ENCODE results near the gene CCDC15.

GRCh38 chr11:124954590-124954955 lies 571 bp downstream of the CCDC15 start:
- no peak for TF ChIP-seq POLR2AphosphoS5 (IDR thresholded peaks at IDR 0.05)
- TF ChIP-seq, protein P1, sequence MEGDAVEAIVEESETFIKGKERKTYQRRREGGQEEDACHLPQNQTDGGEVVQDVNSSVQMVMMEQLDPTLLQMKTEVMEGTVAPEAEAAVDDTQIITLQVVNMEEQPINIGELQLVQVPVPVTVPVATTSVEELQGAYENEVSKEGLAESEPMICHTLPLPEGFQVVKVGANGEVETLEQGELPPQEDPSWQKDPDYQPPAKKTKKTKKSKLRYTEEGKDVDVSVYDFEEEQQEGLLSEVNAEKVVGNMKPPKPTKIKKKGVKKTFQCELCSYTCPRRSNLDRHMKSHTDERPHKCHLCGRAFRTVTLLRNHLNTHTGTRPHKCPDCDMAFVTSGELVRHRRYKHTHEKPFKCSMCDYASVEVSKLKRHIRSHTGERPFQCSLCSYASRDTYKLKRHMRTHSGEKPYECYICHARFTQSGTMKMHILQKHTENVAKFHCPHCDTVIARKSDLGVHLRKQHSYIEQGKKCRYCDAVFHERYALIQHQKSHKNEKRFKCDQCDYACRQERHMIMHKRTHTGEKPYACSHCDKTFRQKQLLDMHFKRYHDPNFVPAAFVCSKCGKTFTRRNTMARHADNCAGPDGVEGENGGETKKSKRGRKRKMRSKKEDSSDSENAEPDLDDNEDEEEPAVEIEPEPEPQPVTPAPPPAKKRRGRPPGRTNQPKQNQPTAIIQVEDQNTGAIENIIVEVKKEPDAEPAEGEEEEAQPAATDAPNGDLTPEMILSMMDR (IDR thresholded peaks at IDR 0.05) = no peak
- no peak for TF ChIP-seq POLR2A (IDR thresholded peaks at IDR 0.05)
